ENCODE measurements around the gene CHID1. TPM values are rescaled to one million over a fixed set of nuclear protein-coding genes. Genes with fewer than 3 reads are reported as not detected.
A peak's percentile ranks its signal among the peaks of the same experiment; 100 is the strongest.

CHID1 gene
- polyA plus RNA-seq, 1 donor from 2014 or later: 51.2 TPM

- TF ChIP-seq CTCF (IDR thresholded peaks at IDR 0.05; ENCODE audit: poor library complexity, severe bottlenecking): no peak
Measured at GRCh38 chr11:890794-891540, 19.6 kb downstream of the CHID1 start (continued).

DNA sequence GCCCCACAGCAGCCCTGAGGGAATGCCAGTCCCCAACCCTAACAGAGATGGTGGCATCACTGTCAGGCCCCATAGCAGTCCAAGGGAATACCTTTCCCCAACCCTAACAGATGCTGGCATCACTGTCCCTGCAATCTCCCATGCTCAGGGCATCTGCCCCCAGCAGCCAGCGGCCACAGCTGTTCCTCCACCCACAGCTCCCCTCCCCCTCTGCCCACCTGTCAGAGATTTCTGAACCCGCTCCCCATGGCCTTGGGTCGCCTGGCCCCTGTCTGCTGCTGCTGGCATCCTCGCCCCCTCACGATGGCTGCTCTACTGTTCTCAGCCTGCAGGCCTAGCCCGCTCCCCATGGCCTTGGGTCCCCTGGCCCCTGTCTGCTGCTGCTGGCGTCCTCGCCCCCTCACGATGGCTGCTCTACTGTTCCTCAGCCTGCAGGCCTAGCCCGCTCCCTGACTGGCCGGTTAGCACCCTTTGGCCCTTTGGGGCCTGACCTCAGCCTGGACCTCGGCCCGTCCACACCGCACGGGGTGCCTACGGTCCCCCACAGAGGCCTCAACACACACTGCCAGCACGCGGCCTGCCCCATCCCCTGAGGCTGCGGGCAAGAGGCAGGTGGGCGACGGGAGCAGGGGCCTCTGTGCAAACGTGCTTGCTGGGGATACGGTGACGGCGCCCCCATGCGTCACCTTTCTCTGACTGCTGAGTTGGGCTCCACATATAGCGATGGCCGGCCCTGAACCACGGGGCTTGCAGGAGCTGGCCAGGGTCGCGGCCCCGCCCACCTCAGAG, 20.7 kb downstream of the CHID1 start:
- H3K9me3 ChIP-seq (ENCODE audit: low read length): no peaks in the 10 kb centered on the region
- H4K20me1 ChIP-seq (ENCODE audit: insufficient read depth): no peaks in the 10 kb centered on the region
- no peak overlapping the region for H2AFZ ChIP-seq (ENCODE audit: low read depth, low read length)
- no peaks in the 10 kb centered on the region for H3K27me3 ChIP-seq (ENCODE audit: insufficient read depth, low read depth, low read length)
- peak overlapping the region; percentile 56 for H3K4me3 ChIP-seq (ENCODE audit: low read length)
- H3K9ac ChIP-seq (ENCODE audit: low read length): peak overlapping the region; percentile 79
- no peaks in the 10 kb centered on the region for H3F3A ChIP-seq (ENCODE audit: insufficient read depth, low read length, poor library complexity, severe bottlenecking)
- H3K27ac ChIP-seq (ENCODE audit: low read length): peak overlapping the region; percentile 99
- no peak for TF ChIP-seq REST (IDR thresholded peaks at IDR 0.05; ENCODE audit: borderline replicate concordance)
- TF ChIP-seq POLR2AphosphoS5 (IDR thresholded peaks at IDR 0.05): no peak
- TF ChIP-seq TAF1 (IDR thresholded peaks at IDR 0.05; ENCODE audit: low read depth): no peak
- TF ChIP-seq RAD21 (conservative IDR thresholded peaks at IDR 0.05): no peak
- TF ChIP-seq MXI1 (conservative IDR thresholded peaks at IDR 0.05; ENCODE audit: poor library complexity, severe bottlenecking): no peak
- no peak for TF ChIP-seq SMC3 (conservative IDR thresholded peaks at IDR 0.05; ENCODE audit: poor library complexity)
- no peak for TF ChIP-seq EZH2 (IDR thresholded peaks at IDR 0.05; ENCODE audit: borderline replicate concordance, insufficient read depth, low read length, poor library complexity, severe bottlenecking)
- TF ChIP-seq CTCF (IDR thresholded peaks at IDR 0.05; ENCODE audit: poor library complexity, severe bottlenecking): no peak
- no peak for TF ChIP-seq EP300 (conservative IDR thresholded peaks at IDR 0.05; ENCODE audit: poor library complexity, severe bottlenecking)
- no peaks in the 10 kb centered on the region for H3K36me3 ChIP-seq (ENCODE audit: insufficient read depth, low read length)
- H3K9me2 ChIP-seq (ENCODE audit: insufficient read depth, low read length): no peaks in the 10 kb centered on the region
- peak overlapping the region; percentile 78 for H3K4me2 ChIP-seq (ENCODE audit: low read length)
- H3K79me2 ChIP-seq (replicated peaks; ENCODE audit: insufficient read depth, low read length): no peaks in the 10 kb centered on the region

Measured in neural cell (in vitro differentiated cells).